ENCODE data around the gene NT5C3A. TPM values are rescaled to one million over a fixed set of nuclear protein-coding genes. Genes with fewer than 3 reads are reported as not detected.

Gene NT5C3A
- total RNA-seq, 1 donor from 2014 or later, result 49.8 TPM

GRCh38 chr7:33091641-33092191 lies 29.1 kb upstream of the NT5C3A start:
- no peak for TF ChIP-seq CTCF (IDR thresholded peaks at IDR 0.05; ENCODE audit: insufficient read depth, low read length, severe bottlenecking)
- Histone ChIP-seq H3K27me3 (ENCODE audit: control insufficient read depth, insufficient read depth, low read length) (no peaks in the 10 kb centered on the region), H3K4me3 (ENCODE audit: low read depth, low read length) (no peak overlapping the region), H3K36me3 (ENCODE audit: control insufficient read depth, insufficient read depth, low read length) (peaks cover 4% of the 10 kb centered on the region)
- DNase-seq (ENCODE audit: low read depth) (no peak), FAIRE-seq (no peak)

GRCh38 chr7:33091111-33091531 lies 28.5 kb upstream of the NT5C3A start:
- peak; percentile 91 for DNase-seq (ENCODE audit: low read depth)
- Histone ChIP-seq H3K36me3 (ENCODE audit: control insufficient read depth, insufficient read depth, low read length) (peaks cover 2% of the 10 kb centered on the region), H3K4me3 (ENCODE audit: low read depth, low read length) (no peak overlapping the region), H3K27me3 (ENCODE audit: control insufficient read depth, insufficient read depth, low read length) (no peaks in the 10 kb centered on the region)
- no peak for TF ChIP-seq CTCF (IDR thresholded peaks at IDR 0.05; ENCODE audit: insufficient read depth, low read length, severe bottlenecking)
- no peak for FAIRE-seq

- H3K36me3 ChIP-seq (ENCODE audit: control insufficient read depth, insufficient read depth, low read length), result peaks cover 1% of the 10 kb centered on the region
- TF ChIP-seq CTCF (IDR thresholded peaks at IDR 0.05; ENCODE audit: insufficient read depth, low read length, severe bottlenecking), result no peak
- no peaks in the 10 kb centered on the region for H3K27me3 ChIP-seq (ENCODE audit: control insufficient read depth, insufficient read depth, low read length)
- DNase-seq (ENCODE audit: low read depth) (no peak), FAIRE-seq (no peak)
- H3K4me3 ChIP-seq (ENCODE audit: low read depth, low read length), result no peak overlapping the region
Observed at GRCh38 chr7:33089142-33089541, 26.6 kb upstream of the NT5C3A start.

GRCh38 chr7:33087858-33088257 lies 25.3 kb upstream of the NT5C3A start:
- DNase-seq (ENCODE audit: low read depth) (no peak), FAIRE-seq (no peak)
- no peaks in the 10 kb centered on the region for H3K36me3 ChIP-seq (ENCODE audit: control insufficient read depth, insufficient read depth, low read length)
- no peaks in the 10 kb centered on the region for H3K27me3 ChIP-seq (ENCODE audit: control insufficient read depth, insufficient read depth, low read length)
- TF ChIP-seq CTCF (IDR thresholded peaks at IDR 0.05; ENCODE audit: insufficient read depth, low read length, severe bottlenecking), result no peak
- H3K4me3 ChIP-seq (ENCODE audit: low read depth, low read length), result no peak overlapping the region

GRCh38 chr7:33087356-33087755 lies 24.8 kb upstream of the NT5C3A start:
- DNase-seq (ENCODE audit: low read depth) (no peak), FAIRE-seq (no peak)
- TF ChIP-seq CTCF (IDR thresholded peaks at IDR 0.05; ENCODE audit: insufficient read depth, low read length, severe bottlenecking), result no peak
- Histone ChIP-seq H3K27me3 (ENCODE audit: control insufficient read depth, insufficient read depth, low read length) (no peaks in the 10 kb centered on the region), H3K4me3 (ENCODE audit: low read depth, low read length) (no peak overlapping the region), H3K36me3 (ENCODE audit: control insufficient read depth, insufficient read depth, low read length) (no peaks in the 10 kb centered on the region)

Measured in bronchial epithelial cell (primary cell).